Endothelial cell of umbilical vein (primary cell): ENCODE data around the gene HIPK1. TPM values are rescaled to one million over a fixed set of nuclear protein-coding genes. Genes with fewer than 3 reads are reported as not detected.

Source experiments
- BruUV-seq: library from RNA; stranded (reverse); fragments of 400-500 nt; replicated peaks from 2 replicates; lab custom pipeline; 2021; lab: Mats Ljungman, UMichigan
- CTCF ChIA-PET: fragments of 300-600, 350-600 bp; sonication (Branson Sonifier 250); formaldehyde crosslinking; loops from one replicate; lab custom pipeline; 2021; ENCODE audit warnings: antibody characterized with exemption, inconsistent platforms; lab: Charles Lee
- POLR2A ChIA-PET: fragments of 300-600, 350-600 bp; sonication (Branson Sonifier 250); formaldehyde crosslinking; loops from one replicate; lab custom pipeline; 2021; ENCODE audit warnings: antibody characterized with exemption, inconsistent platforms; lab: Charles Lee
- DNase-seq: peaks from one replicate; pipeline ENCODE4 v3.0.0-alpha.2; 2011; ENCODE audit warnings: low read depth, low spot score
- FAIRE-seq: peaks from 2 replicates; lab custom pipeline; 2011; peaks lifted over from hg19 to GRCh38; lab: Jason Lieb, UNC
- H2AFZ ChIP-seq: 2 replicates; pipeline ENCODE4 v1.6.0; 2012; ENCODE audit warnings: low read depth, low read length, control low read depth, inconsistent platforms
- H3K27ac ChIP-seq: 2 replicates; pipeline ENCODE4 v1.5.1; 2011; ENCODE audit warnings: low read depth, mild to moderate bottlenecking, control low read depth, low read length, moderate library complexity; ENCODE audit not compliant: insufficient read depth
- H3K27me3 ChIP-seq, 2 experiments: 2 replicates each; pipeline versions ENCODE4 v1.6.0 to v1.6.1; 2011; ENCODE audit warnings: low read length in 2 of 2, mixed read lengths in 1 of 2; ENCODE audit not compliant: control insufficient read depth in 2 of 2, insufficient read depth in 2 of 2
- H3K36me3 ChIP-seq, 2 experiments: 2 replicates in 1 of 2; 3 replicates in 1 of 2; pipeline ENCODE4 v1.5.1; 2011; ENCODE audit warnings: low read length in 2 of 2, mild to moderate bottlenecking in 1 of 2, moderate library complexity in 1 of 2; ENCODE audit not compliant: control insufficient read depth in 2 of 2, insufficient read depth in 2 of 2; ENCODE audit errors: extremely low read depth in 1 of 2
- H3K4me1 ChIP-seq: 3 replicates; pipeline ENCODE4 v1.5.1; 2011; ENCODE audit warnings: mild to moderate bottlenecking, low read length; ENCODE audit not compliant: control insufficient read depth, insufficient read depth; ENCODE audit errors: extremely low read depth
- H3K4me2 ChIP-seq: 2 replicates; pipeline ENCODE4 v1.6.1; 2011; ENCODE audit warnings: low read length, control low read depth, mixed read lengths; ENCODE audit not compliant: insufficient read depth
- H3K4me3 ChIP-seq, 3 experiments: fragments of 200-600 bp in 1 of 3; sonication (generic), shearing (Covaris generic) in 1 of 3; replicated peaks in 1 of 3; 2 replicates each; pipeline ENCODE4 v1.5.1; 2011 to 2016; ENCODE audit warnings: control low read depth in 3 of 3, low read length in 3 of 3, mild to moderate bottlenecking in 2 of 3, inconsistent platforms in 1 of 3, low read depth in 1 of 3, moderate library complexity in 1 of 3; ENCODE audit not compliant: insufficient read depth in 1 of 3
- H3K79me2 ChIP-seq: 2 replicates; pipeline ENCODE4 v1.6.0; 2012; ENCODE audit warnings: low read length, inconsistent platforms; ENCODE audit not compliant: control insufficient read depth, insufficient read depth
- H3K9ac ChIP-seq: replicated peaks from 2 replicates; pipeline ENCODE3; 2011; ENCODE audit warnings: low read length, control low read depth; ENCODE audit not compliant: insufficient read depth; ENCODE audit errors: extremely low read depth
- H3K9me1 ChIP-seq: replicated peaks from 3 replicates; pipeline ENCODE4 v1.6.0; 2011; ENCODE audit warnings: mild to moderate bottlenecking, low read length; ENCODE audit not compliant: control insufficient read depth, insufficient read depth; ENCODE audit errors: extremely low read depth
- H3K9me3 ChIP-seq: replicated peaks from 2 replicates; pipeline ENCODE4 v1.5.1; 2012; ENCODE audit warnings: low read length, inconsistent platforms; ENCODE audit not compliant: control insufficient read depth, insufficient read depth
- H4K20me1 ChIP-seq: replicated peaks from 2 replicates; pipeline ENCODE3; 2011; ENCODE audit warnings: mild to moderate bottlenecking, low read length; ENCODE audit not compliant: control insufficient read depth, insufficient read depth; ENCODE audit errors: extremely low read depth
- EZH2 ChIP-seq: IDR thresholded peaks from 2 replicates; pipeline ENCODE4 v1.6.1; 2012; ENCODE audit warnings: borderline replicate concordance, low read depth, mild to moderate bottlenecking, moderate library complexity, low read length, inconsistent platforms; ENCODE audit not compliant: severe bottlenecking
- FOS ChIP-seq: IDR thresholded peaks from 2 replicates; pipeline ENCODE4 v1.6.1; 2011; ENCODE audit warnings: mild to moderate bottlenecking, low read length, moderate library complexity, borderline replicate concordance; ENCODE audit not compliant: insufficient read depth
- GATA2 ChIP-seq: IDR thresholded peaks from 2 replicates; pipeline ENCODE4 v1.7.0; 2011; ENCODE audit warnings: low read depth, mild to moderate bottlenecking, moderate library complexity, mixed read lengths, low read length; ENCODE audit not compliant: insufficient read length, insufficient read depth
- JUN ChIP-seq: IDR thresholded peaks from 2 replicates; pipeline ENCODE4 v1.6.1; 2011; ENCODE audit warnings: borderline replicate concordance, low read depth; ENCODE audit not compliant: insufficient read length, insufficient read depth
- MAX ChIP-seq: IDR thresholded peaks from 2 replicates; pipeline ENCODE4 v1.6.1; 2011; ENCODE audit not compliant: insufficient read depth, insufficient read length
- MYC ChIP-seq: IDR thresholded peaks from one replicate; pipeline ENCODE4 v1.6.1; 2011; ENCODE audit warnings: mild to moderate bottlenecking, low read depth, low read length
- POLR2A ChIP-seq: IDR thresholded peaks from 2 replicates; pipeline ENCODE4 v1.6.1; 2012; ENCODE audit warnings: low read depth, mild to moderate bottlenecking, control low read depth, low read length
- POLR2AphosphoS5 ChIP-seq: IDR thresholded peaks from 2 replicates; pipeline ENCODE4 v1.6.1; 2012; ENCODE audit warnings: low read depth, mild to moderate bottlenecking, control low read depth, low read length, moderate library complexity; ENCODE audit not compliant: insufficient read depth
- dilution Hi-C: fragments of 300-500 bp; cut with MboI; formaldehyde crosslinking; loops from one replicate; pipeline ENCODE4 v1.15.0; 2019; ENCODE audit warnings: low sequenced_read_pairs; ENCODE audit not compliant: extremely low pct_ligation_motif_present
- intact Hi-C: fragments of 100-400 bp; cut with micrococcal nuclease; formaldehyde crosslinking; loops from one replicate; pipeline ENCODE4 v1.10.0; 2022
- polyA plus RNA-seq, 4 experiments: library from polyadenylated mRNA; depleted of rRNA in 3 of 4; stranded (reverse) in 3 of 4; unstranded in 1 of 4; fragments of >200 nt; gene quantifications; 2 replicates each; pipeline versions ENCODE4 v1.2.1 to v1.2.3, GENCODE V29; 2011 to 2012; ENCODE audit warnings: missing spikeins in 1 of 4
- total RNA-seq: library from RNA; stranded (reverse); gene quantifications from 2 replicates; pipeline ENCODE4 v1.2.3, GENCODE V29; 2021
- TF ChIP-seq, protein P1 (sequence below), 2 donors: IDR thresholded peaks; 1 replicate in 1 of 2; 2 replicates in 1 of 2; pipeline ENCODE4 v1.5.1; 2011; ENCODE audit warnings: low read length in 2 of 2, mild to moderate bottlenecking in 2 of 2, moderate library complexity in 2 of 2, control low read depth in 1 of 2, inconsistent platforms in 1 of 2, low read depth in 1 of 2; ENCODE audit not compliant: insufficient read depth in 1 of 2; ENCODE audit errors: extremely low read depth in 1 of 2

The HIPK1 gene
- total and polyA plus RNA-seq, 2 donors (not counting 3 experiments of a cell fraction or from before 2014, with no cell fraction given) = 39.3 to 56.1 TPM

- Histone ChIP-seq H3K9me3 (no peaks in the 10 kb centered on the region), H2AFZ (peak within 1 kb of the TSS; percentile 94), H3K36me3 (peaks cover 3% of the 10 kb centered on the region in 2 experiments), H3K9ac (peak within 1 kb of the TSS; percentile 91), H3K9me1 (no peaks in the 10 kb centered on the region), H3K4me3 (peak within 1 kb of the TSS; percentile 55 to 86 (median 60)), H3K4me1 (peaks cover 12% of the 10 kb centered on the region), H3K27me3 (no peaks in the 10 kb centered on the region), H3K27ac (peak within 1 kb of the TSS; percentile 72), H3K79me2 (peaks cover 30% of the 10 kb centered on the region), H3K4me2 (peak within 1 kb of the TSS; percentile 88), H4K20me1 (no peaks in the 10 kb centered on the region)
- TF ChIP-seq POLR2A (peak; percentile 96), GATA2 (no peak), FOS (peak; percentile 66), MAX (peak; percentile 11), POLR2AphosphoS5 (peak; percentile 86), MYC (peak; percentile 22), EZH2 (no peak), JUN (peak; percentile 33)
- TF ChIP-seq, protein P1, sequence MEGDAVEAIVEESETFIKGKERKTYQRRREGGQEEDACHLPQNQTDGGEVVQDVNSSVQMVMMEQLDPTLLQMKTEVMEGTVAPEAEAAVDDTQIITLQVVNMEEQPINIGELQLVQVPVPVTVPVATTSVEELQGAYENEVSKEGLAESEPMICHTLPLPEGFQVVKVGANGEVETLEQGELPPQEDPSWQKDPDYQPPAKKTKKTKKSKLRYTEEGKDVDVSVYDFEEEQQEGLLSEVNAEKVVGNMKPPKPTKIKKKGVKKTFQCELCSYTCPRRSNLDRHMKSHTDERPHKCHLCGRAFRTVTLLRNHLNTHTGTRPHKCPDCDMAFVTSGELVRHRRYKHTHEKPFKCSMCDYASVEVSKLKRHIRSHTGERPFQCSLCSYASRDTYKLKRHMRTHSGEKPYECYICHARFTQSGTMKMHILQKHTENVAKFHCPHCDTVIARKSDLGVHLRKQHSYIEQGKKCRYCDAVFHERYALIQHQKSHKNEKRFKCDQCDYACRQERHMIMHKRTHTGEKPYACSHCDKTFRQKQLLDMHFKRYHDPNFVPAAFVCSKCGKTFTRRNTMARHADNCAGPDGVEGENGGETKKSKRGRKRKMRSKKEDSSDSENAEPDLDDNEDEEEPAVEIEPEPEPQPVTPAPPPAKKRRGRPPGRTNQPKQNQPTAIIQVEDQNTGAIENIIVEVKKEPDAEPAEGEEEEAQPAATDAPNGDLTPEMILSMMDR (IDR thresholded peaks at IDR 0.05; ENCODE audit: extremely low read depth in 1 of 2, insufficient read depth in 1 of 2, low read depth in 1 of 2, low read length in 2 of 2) = peak; percentile 60 to 73
- DNase-seq (peak; percentile 100), FAIRE-seq (peak; percentile 99)
- CTCF ChIA-PET = interaction anchor here (1.0 to 4.8 kb wide), 16 partner anchors 9 to 378 kb away, joined by 3 to 54 read pairs (median 4); partner anchors contain the start of gene HIPK1
- intact Hi-C loops (loop anchor here (1.0 to 10.0 kb wide), 8 partner anchors 24 to 1190 kb away; partner anchors contain the start of genes HIPK1, OLFML3, PHTF1 and PPM1J), dilution Hi-C loops (no loop called here)
- POLR2A ChIA-PET = interaction anchor here (1.0 to 1.7 kb wide), 5 partner anchors 25 to 146 kb away, joined by 3 to 8 read pairs (median 5); partner anchors contain the start of genes HIPK1 and RSBN1
- BruUV-seq = no TSS peak
Observed at GRCh38 chr1:113904674-113905434, 24.3 kb upstream of the HIPK1 start, which contains the start of the genes AP4B1 and DCLRE1B. Gene AP4B1, minus strand, starts transcription at chr1:113904799. Its CDS starts 82 bp downstream, at chr1:113904717. Gene DCLRE1B, plus strand, starts transcription at chr1:113905326. Its CDS starts 261 bp downstream, at chr1:113905587.
